A204.1 (cell line): ENCODE results near the gene GPR137C.
"Not testable (repeated sequence)": the region's sequence is repeated elsewhere in the genome, so short reads cannot be mapped to it uniquely, and the experiment has no call there.

ENCODE experiments used
- FAIRE-seq: peaks from 2 replicates; lab custom pipeline; 2012; peaks lifted over from hg19 to GRCh38; lab: Jason Lieb, UNC

Gene GPR137C

GRCh38 chr14:52568454-52568853 lies 15.8 kb downstream of the GPR137C start:
- FAIRE-seq, result not testable (repeated sequence)

GRCh38 chr14:52575858-52576257 lies 23.2 kb downstream of the GPR137C start:
- no peak for FAIRE-seq

GRCh38 chr14:52583544-52583943 lies 30.9 kb downstream of the GPR137C start:
- FAIRE-seq, result no peak

- FAIRE-seq, result no peak
These were observed 37.0 kb downstream of the GPR137C start for GRCh38 chr14:52589646-52590045.

GRCh38 chr14:52590318-52590717 lies 37.7 kb downstream of the GPR137C start:
- no peak for FAIRE-seq

GRCh38 chr14:52596320-52596719 lies 43.7 kb downstream of the GPR137C start:
- FAIRE-seq, result no peak

- no peak for FAIRE-seq
These were observed 44.2 kb downstream of the GPR137C start for GRCh38 chr14:52596861-52597260.

- no peak for FAIRE-seq
These were observed 45.9 kb downstream of the GPR137C start for GRCh38 chr14:52598568-52598967.

GRCh38 chr14:52599974-52600373 lies 47.3 kb downstream of the GPR137C start:
- no peak for FAIRE-seq

- FAIRE-seq, result no peak
These were observed 49.5 kb downstream of the GPR137C start for GRCh38 chr14:52602131-52602530.

GRCh38 chr14:52607061-52607460 lies 54.4 kb downstream of the GPR137C start:
- no peak for FAIRE-seq

- FAIRE-seq, result no peak
These were observed 56.9 kb downstream of the GPR137C start for GRCh38 chr14:52609445-52610044.

- no peak for FAIRE-seq
These were observed 57.6 kb downstream of the GPR137C start for GRCh38 chr14:52610187-52610586.

- peak; percentile 32 for FAIRE-seq
These were observed 66.0 kb downstream of the GPR137C start for GRCh38 chr14:52618602-52619001.

- FAIRE-seq, result no peak
These were observed 67.1 kb downstream of the GPR137C start for GRCh38 chr14:52619687-52620086.

GRCh38 chr14:52640137-52640536 lies 87.5 kb downstream of the GPR137C start:
- no peak for FAIRE-seq

- no peak for FAIRE-seq
These were observed 89.1 kb downstream of the GPR137C start for GRCh38 chr14:52641745-52642144.

GRCh38 chr14:52649511-52649910 lies 96.9 kb downstream of the GPR137C start:
- FAIRE-seq, result no peak

GRCh38 chr14:52650774-52651173 lies 98.1 kb downstream of the GPR137C start:
- no peak for FAIRE-seq

- no peak for FAIRE-seq
These were observed 104.3 kb downstream of the GPR137C start for GRCh38 chr14:52656905-52657304.

GRCh38 chr14:52660325-52660724 lies 107.7 kb downstream of the GPR137C start:
- peak; percentile 19 for FAIRE-seq

GRCh38 chr14:52660832-52661231 lies 108.2 kb downstream of the GPR137C start:
- no peak for FAIRE-seq

- no peak for FAIRE-seq
These were observed 108.7 kb downstream of the GPR137C start for GRCh38 chr14:52661314-52661713.

- FAIRE-seq, result no peak
These were observed 111.2 kb downstream of the GPR137C start for GRCh38 chr14:52663850-52664249.

GRCh38 chr14:52678591-52678990 lies 126.0 kb downstream of the GPR137C start:
- no peak for FAIRE-seq
